Activated T-cell treated with anti-CD3 and anti-CD28 coated beads, Interleukin-2, amount 50 U/mL, for 4 hours (primary cell): ENCODE data around the gene ENOX1. TPM values are rescaled to one million over a fixed set of nuclear protein-coding genes. Genes with fewer than 3 reads are reported as not detected.
A peak's percentile ranks its signal among the peaks of the same experiment; 100 is the strongest.
"Not testable (repeated sequence)": the region's sequence is repeated elsewhere in the genome, so short reads cannot be mapped to it uniquely, and the experiment has no call there.

Source experiments
- ATAC-seq, 2 donors: fragments of 200-7000 bp; cut with Tn5 transposase; one replicate each; pipeline ENCODE4 v1.10.0; 2021
- DNase-seq: peaks from one replicate; pipeline ENCODE4 v3.0.0-alpha.2; 2020
- H3K27me3 Mint-ChIP-seq: one replicate; pipeline ENCODE4 v1.8.0; 2021; ENCODE audit warnings: low read depth, mixed read lengths
- H3K36me3 Mint-ChIP-seq: one replicate; pipeline ENCODE4 v1.8.0; 2022; ENCODE audit warnings: mixed read lengths; ENCODE audit not compliant: insufficient read depth
- H3K4me1 Mint-ChIP-seq: one replicate; pipeline ENCODE4 v1.8.0; 2021; ENCODE audit warnings: low read depth, mixed read lengths
- H3K4me3 Mint-ChIP-seq: one replicate; pipeline ENCODE4 v1.8.0; 2021; ENCODE audit warnings: mild to moderate bottlenecking, moderate library complexity, mixed read lengths
- H3K9me3 Mint-ChIP-seq: one replicate; pipeline ENCODE4 v1.8.0; 2021; ENCODE audit warnings: mixed read lengths
- total RNA-seq, 3 donors: library from RNA; stranded (reverse); gene quantifications; one replicate each; pipeline ENCODE4 v1.2.1, GENCODE V29; 2021

ENOX1 gene
- total RNA-seq, result under 1 TPM in 1 of 3 donors, not detected in 2; 0.14 TPM

GRCh38 chr13:43786766-43787517 lies at the start of gene ENOX1:
ENOX1 (minus strand) TSS chr13:43786972.
- peak within 1 kb of the TSS; percentile 80 for H3K4me3 Mint-ChIP-seq
- H3K36me3 Mint-ChIP-seq, result no peaks in the 10 kb centered on the region
- peaks cover 34% of the 10 kb centered on the region for H3K27me3 Mint-ChIP-seq
- H3K9me3 Mint-ChIP-seq, result no peaks in the 10 kb centered on the region
- ATAC-seq (peak; percentile 67 to 69), DNase-seq (peak; percentile 5)
- H3K4me1 Mint-ChIP-seq, result peaks cover 16% of the 10 kb centered on the region

GRCh38 chr13:43835701-43836100 lies 48.9 kb upstream of the ENOX1 start:
- ATAC-seq, result no peak
- Mint-ChIP-seq H3K9me3 (no peaks in the 10 kb centered on the region), H3K4me1 (no peaks in the 10 kb centered on the region), H3K4me3 (no peak overlapping the region), H3K36me3 (no peaks in the 10 kb centered on the region), H3K27me3 (no peaks in the 10 kb centered on the region)
- DNase-seq, result no peak

- H3K9me3 Mint-ChIP-seq, result no peaks in the 10 kb centered on the region
- no peak overlapping the region for H3K4me3 Mint-ChIP-seq
- DNase-seq (no peak), ATAC-seq (no peak)
- H3K4me1 Mint-ChIP-seq, result no peaks in the 10 kb centered on the region
- no peaks in the 10 kb centered on the region for H3K36me3 Mint-ChIP-seq
- peaks cover 6% of the 10 kb centered on the region for H3K27me3 Mint-ChIP-seq
Measured at GRCh38 chr13:43831088-43831487, 44.3 kb upstream of the ENOX1 start.

- Mint-ChIP-seq H3K36me3 (no peaks in the 10 kb centered on the region), H3K27me3 (peaks cover 6% of the 10 kb centered on the region), H3K4me1 (no peaks in the 10 kb centered on the region), H3K4me3 (no peak overlapping the region), H3K9me3 (no peaks in the 10 kb centered on the region)
- DNase-seq (no peak), ATAC-seq (no peak)
Measured at GRCh38 chr13:43830497-43830881, 43.7 kb upstream of the ENOX1 start.

GRCh38 chr13:43824656-43825055 lies 37.9 kb upstream of the ENOX1 start:
- H3K4me3 Mint-ChIP-seq, H3K36me3 Mint-ChIP-seq, H3K27me3 Mint-ChIP-seq, H3K9me3 Mint-ChIP-seq, DNase-seq, H3K4me1 Mint-ChIP-seq, ATAC-seq: not testable (repeated sequence)

- Mint-ChIP-seq H3K4me3 (no peak overlapping the region), H3K4me1 (no peaks in the 10 kb centered on the region), H3K27me3 (peaks cover 13% of the 10 kb centered on the region), H3K36me3 (no peaks in the 10 kb centered on the region), H3K9me3 (peaks cover 4% of the 10 kb centered on the region)
- ATAC-seq, result no peak
- DNase-seq, result no peak
Measured at GRCh38 chr13:43822969-43823368, 36.2 kb upstream of the ENOX1 start.

- ATAC-seq (no peak), DNase-seq (no peak)
- peaks cover 26% of the 10 kb centered on the region for H3K27me3 Mint-ChIP-seq
- no peaks in the 10 kb centered on the region for H3K4me1 Mint-ChIP-seq
- H3K4me3 Mint-ChIP-seq, result no peak overlapping the region
- no peaks in the 10 kb centered on the region for H3K36me3 Mint-ChIP-seq
- peaks cover 4% of the 10 kb centered on the region for H3K9me3 Mint-ChIP-seq
Measured at GRCh38 chr13:43816401-43816889, 29.7 kb upstream of the ENOX1 start.

GRCh38 chr13:43815204-43815603 lies 28.4 kb upstream of the ENOX1 start:
- peaks cover 4% of the 10 kb centered on the region for H3K9me3 Mint-ChIP-seq
- no peaks in the 10 kb centered on the region for H3K4me1 Mint-ChIP-seq
- DNase-seq, result no peak
- no peak overlapping the region for H3K4me3 Mint-ChIP-seq
- no peak for ATAC-seq
- peaks cover 29% of the 10 kb centered on the region for H3K27me3 Mint-ChIP-seq
- H3K36me3 Mint-ChIP-seq, result no peaks in the 10 kb centered on the region

GRCh38 chr13:43808676-43809075 lies 21.9 kb upstream of the ENOX1 start:
- ATAC-seq (no peak), DNase-seq (no peak)
- Mint-ChIP-seq H3K9me3 (no peaks in the 10 kb centered on the region), H3K4me3 (no peak overlapping the region), H3K27me3 (peaks cover 21% of the 10 kb centered on the region), H3K4me1 (peaks cover 4% of the 10 kb centered on the region), H3K36me3 (no peaks in the 10 kb centered on the region)

GRCh38 chr13:43805681-43806128 lies 18.9 kb upstream of the ENOX1 start:
- Mint-ChIP-seq H3K36me3 (no peaks in the 10 kb centered on the region), H3K4me3 (no peak overlapping the region), H3K4me1 (peaks cover 4% of the 10 kb centered on the region), H3K27me3 (peaks cover 15% of the 10 kb centered on the region), H3K9me3 (no peaks in the 10 kb centered on the region)
- ATAC-seq (no peak), DNase-seq (no peak)

- H3K36me3 Mint-ChIP-seq, result no peaks in the 10 kb centered on the region
- peak; percentile 92 to 93 for ATAC-seq
- peaks cover 4% of the 10 kb centered on the region for H3K4me1 Mint-ChIP-seq
- DNase-seq, result no peak
- H3K9me3 Mint-ChIP-seq, result no peaks in the 10 kb centered on the region
- peaks cover 15% of the 10 kb centered on the region for H3K27me3 Mint-ChIP-seq
- no peak overlapping the region for H3K4me3 Mint-ChIP-seq
Measured at GRCh38 chr13:43805071-43805468, 18.3 kb upstream of the ENOX1 start.

GRCh38 chr13:43804461-43805070 lies 17.8 kb upstream of the ENOX1 start:
- H3K27me3 Mint-ChIP-seq, result peaks cover 18% of the 10 kb centered on the region
- no peak for DNase-seq
- H3K4me3 Mint-ChIP-seq, result no peak overlapping the region
- no peaks in the 10 kb centered on the region for H3K9me3 Mint-ChIP-seq
- peak; percentile 25 to 49 for ATAC-seq
- no peaks in the 10 kb centered on the region for H3K36me3 Mint-ChIP-seq
- peaks cover 4% of the 10 kb centered on the region for H3K4me1 Mint-ChIP-seq

- Mint-ChIP-seq H3K4me3 (no peak overlapping the region), H3K9me3 (no peaks in the 10 kb centered on the region), H3K36me3 (no peaks in the 10 kb centered on the region), H3K4me1 (peaks cover 4% of the 10 kb centered on the region), H3K27me3 (peaks cover 21% of the 10 kb centered on the region)
- ATAC-seq (no peak), DNase-seq (no peak)
Measured at GRCh38 chr13:43802511-43802910, 15.7 kb upstream of the ENOX1 start.

GRCh38 chr13:43800828-43801227 lies 14.1 kb upstream of the ENOX1 start:
- Mint-ChIP-seq H3K4me1 (peaks cover 15% of the 10 kb centered on the region), H3K36me3 (no peaks in the 10 kb centered on the region), H3K9me3 (no peaks in the 10 kb centered on the region), H3K4me3 (no peak overlapping the region), H3K27me3 (peaks cover 21% of the 10 kb centered on the region)
- DNase-seq, result no peak
- no peak for ATAC-seq

- DNase-seq (no peak), ATAC-seq (peak in 1 of 2 donors; percentile 30)
- Mint-ChIP-seq H3K27me3 (peaks cover 15% of the 10 kb centered on the region), H3K9me3 (no peaks in the 10 kb centered on the region), H3K4me1 (peaks cover 10% of the 10 kb centered on the region), H3K36me3 (no peaks in the 10 kb centered on the region), H3K4me3 (no peak overlapping the region)
Measured at GRCh38 chr13:43799191-43799590, 12.4 kb upstream of the ENOX1 start.
